SU-DHL-6 (cell line): ENCODE results near the gene OR2A12.
"Not testable (repeated sequence)": the region's sequence is repeated elsewhere in the genome, so short reads cannot be mapped to it uniquely, and the experiment has no call there.

Source experiments
- H2AFZ ChIP-seq: fragments of 200-600 bp; sonication (generic); 2 replicates; pipeline ENCODE4 v1.6.1; 2014; ENCODE audit warnings: low read depth, mild to moderate bottlenecking, moderate library complexity, mixed read lengths, antibody characterized with exemption, low read length; ENCODE audit not compliant: severe bottlenecking
- H3F3A ChIP-seq: fragments of 200-600 bp; shearing (Covaris generic); 2 replicates; pipeline ENCODE4 v1.6.0; 2016; ENCODE audit warnings: antibody characterized with exemption, mild to moderate bottlenecking; ENCODE audit not compliant: insufficient read depth
- H3K27ac ChIP-seq: fragments of 200-600 bp; sonication (generic); 2 replicates; pipeline ENCODE4 v1.5.1; 2016; ENCODE audit warnings: low read depth, mild to moderate bottlenecking, low read length, moderate library complexity, mixed read lengths
- H3K27me3 ChIP-seq: fragments of 200-600 bp; sonication (generic), shearing (Covaris generic); 2 replicates; pipeline ENCODE4 v1.6.0; 2014; ENCODE audit warnings: mild to moderate bottlenecking, low read length
- H3K36me3 ChIP-seq: fragments of 200-600 bp; sonication (generic); 2 replicates; pipeline ENCODE4 v1.6.1; 2014; ENCODE audit warnings: mild to moderate bottlenecking, low read length, mixed read lengths
- H3K4me2 ChIP-seq: fragments of 300-600, 200-600 bp; shearing (Covaris generic), sonication (generic); 2 replicates; pipeline ENCODE4 v1.6.0; 2014; ENCODE audit warnings: low read length, low read depth, mild to moderate bottlenecking; ENCODE audit not compliant: poor library complexity, severe bottlenecking
- H3K4me3 ChIP-seq: fragments of 200-600 bp; sonication (generic); 2 replicates; pipeline ENCODE4 v1.5.1; 2014; ENCODE audit warnings: antibody characterized with exemption, low read length, mild to moderate bottlenecking, mixed read lengths; ENCODE audit not compliant: insufficient read depth, poor library complexity, severe bottlenecking
- H3K79me2 ChIP-seq: fragments of 200-600 bp; sonication (generic); 2 replicates; pipeline ENCODE4 v1.6.1; 2014; ENCODE audit warnings: mild to moderate bottlenecking, low read length, moderate library complexity; ENCODE audit not compliant: insufficient read depth
- H3K9ac ChIP-seq: fragments of 200-600 bp; sonication (generic); 2 replicates; pipeline ENCODE4 v1.7.0; 2014; ENCODE audit warnings: mild to moderate bottlenecking, low read length
- H3K9me2 ChIP-seq: fragments of 200-600 bp; sonication (generic); replicated peaks from 2 replicates; pipeline ENCODE4 v1.6.1; 2014; ENCODE audit warnings: low read length; ENCODE audit not compliant: insufficient read depth
- H3K9me3 ChIP-seq: fragments of 200-600 bp; sonication (generic); 2 replicates; pipeline ENCODE4 v1.6.1; 2014; ENCODE audit warnings: low read length, mixed read lengths; ENCODE audit not compliant: insufficient read depth
- H4K20me1 ChIP-seq: fragments of 200-600 bp; sonication (generic); 2 replicates; pipeline ENCODE4 v1.6.1; 2014; ENCODE audit warnings: low read depth, mild to moderate bottlenecking, antibody characterized with exemption, low read length, moderate library complexity, mixed read lengths
- EZH2phosphoT487 ChIP-seq: fragments of 200-600 bp; sonication (generic), shearing (Covaris generic); conservative IDR thresholded peaks from 2 replicates; pipeline ENCODE4 v1.6.1; 2018; ENCODE audit warnings: mild to moderate bottlenecking, antibody characterized with exemption, low read length, moderate library complexity, mixed read lengths
- TF ChIP-seq, protein P1 (sequence below): fragments of 200-600 bp; sonication (generic); IDR thresholded peaks from one replicate; pipeline ENCODE4 v1.5.1; 2017; ENCODE audit warnings: antibody characterized with exemption, mild to moderate bottlenecking, low read length, moderate library complexity; ENCODE audit not compliant: insufficient read depth, poor library complexity, severe bottlenecking

The OR2A12 gene

DNA sequence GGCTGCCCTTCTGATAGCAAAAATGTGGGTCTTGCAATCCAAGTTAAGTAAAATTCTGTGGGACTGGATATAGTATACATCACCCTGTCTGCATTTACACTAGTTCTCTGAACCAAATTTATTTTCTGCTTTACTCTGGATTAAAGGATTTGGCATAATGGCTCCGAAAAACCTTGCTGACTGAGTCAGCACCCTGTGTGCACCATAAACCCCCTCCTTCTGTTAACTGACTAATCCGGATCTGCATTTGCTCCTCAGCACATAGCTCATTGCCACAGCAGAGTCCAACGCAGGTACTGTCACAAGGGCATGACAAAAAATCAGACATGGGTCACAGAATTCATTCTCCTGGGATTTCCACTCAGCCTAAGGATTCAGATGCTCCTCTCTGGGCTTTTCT is 36.0 kb upstream of the OR2A12 start:
- H3K9me2 ChIP-seq, result no peaks in the 10 kb centered on the region
- no peaks in the 10 kb centered on the region for H3K36me3 ChIP-seq
- TF ChIP-seq, protein P1, sequence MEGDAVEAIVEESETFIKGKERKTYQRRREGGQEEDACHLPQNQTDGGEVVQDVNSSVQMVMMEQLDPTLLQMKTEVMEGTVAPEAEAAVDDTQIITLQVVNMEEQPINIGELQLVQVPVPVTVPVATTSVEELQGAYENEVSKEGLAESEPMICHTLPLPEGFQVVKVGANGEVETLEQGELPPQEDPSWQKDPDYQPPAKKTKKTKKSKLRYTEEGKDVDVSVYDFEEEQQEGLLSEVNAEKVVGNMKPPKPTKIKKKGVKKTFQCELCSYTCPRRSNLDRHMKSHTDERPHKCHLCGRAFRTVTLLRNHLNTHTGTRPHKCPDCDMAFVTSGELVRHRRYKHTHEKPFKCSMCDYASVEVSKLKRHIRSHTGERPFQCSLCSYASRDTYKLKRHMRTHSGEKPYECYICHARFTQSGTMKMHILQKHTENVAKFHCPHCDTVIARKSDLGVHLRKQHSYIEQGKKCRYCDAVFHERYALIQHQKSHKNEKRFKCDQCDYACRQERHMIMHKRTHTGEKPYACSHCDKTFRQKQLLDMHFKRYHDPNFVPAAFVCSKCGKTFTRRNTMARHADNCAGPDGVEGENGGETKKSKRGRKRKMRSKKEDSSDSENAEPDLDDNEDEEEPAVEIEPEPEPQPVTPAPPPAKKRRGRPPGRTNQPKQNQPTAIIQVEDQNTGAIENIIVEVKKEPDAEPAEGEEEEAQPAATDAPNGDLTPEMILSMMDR, result no peak
- no peak for TF ChIP-seq EZH2phosphoT487
- no peak overlapping the region for H3K4me3 ChIP-seq
- no peaks in the 10 kb centered on the region for H3K9me3 ChIP-seq
- H3K9ac ChIP-seq, result no peak overlapping the region
- no peak overlapping the region for H3K27ac ChIP-seq
- H3F3A ChIP-seq, result no peaks in the 10 kb centered on the region
- H2AFZ ChIP-seq, result no peak overlapping the region
- H3K4me2 ChIP-seq, result no peak overlapping the region
- H3K79me2 ChIP-seq, result no peaks in the 10 kb centered on the region
- no peaks in the 10 kb centered on the region for H3K27me3 ChIP-seq
- no peaks in the 10 kb centered on the region for H4K20me1 ChIP-seq

DNA sequence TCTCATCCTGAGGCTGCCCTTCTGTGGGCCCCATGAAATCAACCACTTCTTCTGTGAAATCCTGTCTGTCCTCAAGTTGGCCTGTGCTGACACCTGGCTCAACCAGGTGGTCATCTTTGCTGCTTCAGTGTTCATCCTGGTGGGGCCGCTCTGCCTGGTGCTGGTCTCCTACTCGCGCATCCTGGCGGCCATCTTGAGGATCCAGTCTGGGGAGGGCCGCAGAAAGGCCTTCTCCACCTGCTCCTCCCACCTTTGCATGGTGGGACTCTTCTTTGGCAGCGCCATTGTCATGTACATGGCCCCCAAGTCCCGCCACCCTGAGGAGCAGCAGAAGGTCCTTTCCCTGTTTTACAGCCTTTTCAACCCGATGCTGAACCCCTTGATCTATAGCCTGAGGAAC is 35.2 kb upstream of the OR2A12 start:
- H3K79me2 ChIP-seq, H3K27ac ChIP-seq, H3K9me3 ChIP-seq, H3K9me2 ChIP-seq, H3F3A ChIP-seq, H3K4me3 ChIP-seq, H3K36me3 ChIP-seq, H3K4me2 ChIP-seq, H4K20me1 ChIP-seq, H3K27me3 ChIP-seq, H2AFZ ChIP-seq, H3K9ac ChIP-seq: not testable (repeated sequence)

DNA sequence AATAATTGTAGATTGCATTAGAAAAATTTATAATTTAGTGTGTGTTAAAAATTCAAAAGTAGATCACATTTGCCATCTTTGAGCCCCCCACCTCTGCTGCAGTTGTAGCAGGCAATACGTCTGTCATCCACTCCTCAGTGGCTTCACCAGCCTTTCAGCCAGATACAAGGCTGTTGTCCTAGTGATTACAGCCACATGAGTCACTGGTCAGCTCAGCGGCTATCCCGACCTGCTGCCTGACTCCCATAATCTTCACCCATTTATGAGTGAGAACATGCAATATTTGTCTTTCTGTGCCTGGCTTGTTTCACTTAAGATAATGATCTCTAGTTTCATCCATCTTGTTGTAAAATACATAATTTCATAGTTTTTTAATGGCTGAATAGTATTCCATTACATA is 28.1 kb upstream of the OR2A12 start:
- no peaks in the 10 kb centered on the region for H3K36me3 ChIP-seq
- no peaks in the 10 kb centered on the region for H3K79me2 ChIP-seq
- H3K27ac ChIP-seq, result no peak overlapping the region
- H3K4me3 ChIP-seq, result no peak overlapping the region
- no peak overlapping the region for H2AFZ ChIP-seq
- H3K9me3 ChIP-seq, result no peaks in the 10 kb centered on the region
- no peak overlapping the region for H3K9ac ChIP-seq
- no peaks in the 10 kb centered on the region for H4K20me1 ChIP-seq
- H3K4me2 ChIP-seq, result no peak overlapping the region
- no peaks in the 10 kb centered on the region for H3F3A ChIP-seq
- no peak for TF ChIP-seq EZH2phosphoT487
- TF ChIP-seq, protein P1, result no peak
- H3K9me2 ChIP-seq, result no peaks in the 10 kb centered on the region; the same call in 1 of the 2 replicates
- H3K27me3 ChIP-seq, result no peaks in the 10 kb centered on the region

DNA sequence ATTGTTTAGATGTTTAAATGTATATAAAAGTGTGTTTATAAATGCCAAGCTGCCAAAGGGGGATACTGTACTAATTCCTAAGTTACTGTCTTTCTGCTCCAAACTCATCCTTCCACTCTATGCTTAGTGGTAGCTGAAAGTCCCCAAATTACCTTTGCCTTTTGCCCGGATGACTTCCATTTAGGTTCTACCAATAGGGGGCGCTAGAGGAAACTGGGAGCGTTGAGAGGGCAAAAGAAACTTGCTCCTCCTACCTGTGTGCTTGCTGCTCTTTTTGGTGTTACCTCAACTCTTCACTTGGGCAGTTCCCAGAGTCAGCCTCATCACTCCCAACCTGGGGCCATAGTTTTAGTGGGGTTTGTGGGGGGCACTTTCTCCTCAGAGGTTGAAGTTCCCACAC is 22.4 kb upstream of the OR2A12 start:
- no peak overlapping the region for H3K4me3 ChIP-seq
- H3K4me2 ChIP-seq, result no peak overlapping the region
- no peaks in the 10 kb centered on the region for H3K9me3 ChIP-seq
- no peaks in the 10 kb centered on the region for H3K79me2 ChIP-seq
- no peaks in the 10 kb centered on the region for H3F3A ChIP-seq
- H4K20me1 ChIP-seq, result no peaks in the 10 kb centered on the region
- no peaks in the 10 kb centered on the region for H3K36me3 ChIP-seq
- H3K9me2 ChIP-seq, result no peaks in the 10 kb centered on the region
- H3K27ac ChIP-seq, result no peak overlapping the region
- H3K9ac ChIP-seq, result no peak overlapping the region
- TF ChIP-seq EZH2phosphoT487, result no peak
- TF ChIP-seq, protein P1, result no peak
- H2AFZ ChIP-seq, result no peak overlapping the region
- H3K27me3 ChIP-seq, result no peaks in the 10 kb centered on the region
